ENCODE measurements around the gene TXNDC12.
"Not testable (repeated sequence)": the region's sequence is repeated elsewhere in the genome, so short reads cannot be mapped to it uniquely, and the experiment has no call there.

TXNDC12 gene

DNA sequence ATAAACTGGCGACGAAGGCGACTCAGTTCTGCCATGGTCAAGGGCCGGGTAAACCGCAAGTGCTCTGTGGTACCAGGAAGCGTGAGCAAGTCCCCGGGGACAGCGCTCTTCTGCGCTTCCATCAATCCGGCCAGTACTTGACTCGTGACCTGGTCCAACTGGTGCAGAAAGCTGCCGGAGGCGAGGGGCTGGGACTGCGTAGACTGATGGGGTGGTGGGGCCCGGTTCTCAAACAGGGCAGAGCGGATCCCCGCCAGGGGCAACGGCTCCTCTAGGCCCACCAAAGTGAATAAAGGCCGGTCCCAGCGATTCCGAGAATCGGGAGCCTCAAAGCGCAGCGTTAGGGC lies 22.2 kb downstream of the TXNDC12 start:
- DNase-seq (ENCODE audit: low spot score), result peak; percentile 42
- in situ Hi-C loops (cut with MboI; ENCODE audit: low sequenced_read_pairs, unreplicated experiment), result no loop called here
- TF ChIP-seq, protein P1, sequence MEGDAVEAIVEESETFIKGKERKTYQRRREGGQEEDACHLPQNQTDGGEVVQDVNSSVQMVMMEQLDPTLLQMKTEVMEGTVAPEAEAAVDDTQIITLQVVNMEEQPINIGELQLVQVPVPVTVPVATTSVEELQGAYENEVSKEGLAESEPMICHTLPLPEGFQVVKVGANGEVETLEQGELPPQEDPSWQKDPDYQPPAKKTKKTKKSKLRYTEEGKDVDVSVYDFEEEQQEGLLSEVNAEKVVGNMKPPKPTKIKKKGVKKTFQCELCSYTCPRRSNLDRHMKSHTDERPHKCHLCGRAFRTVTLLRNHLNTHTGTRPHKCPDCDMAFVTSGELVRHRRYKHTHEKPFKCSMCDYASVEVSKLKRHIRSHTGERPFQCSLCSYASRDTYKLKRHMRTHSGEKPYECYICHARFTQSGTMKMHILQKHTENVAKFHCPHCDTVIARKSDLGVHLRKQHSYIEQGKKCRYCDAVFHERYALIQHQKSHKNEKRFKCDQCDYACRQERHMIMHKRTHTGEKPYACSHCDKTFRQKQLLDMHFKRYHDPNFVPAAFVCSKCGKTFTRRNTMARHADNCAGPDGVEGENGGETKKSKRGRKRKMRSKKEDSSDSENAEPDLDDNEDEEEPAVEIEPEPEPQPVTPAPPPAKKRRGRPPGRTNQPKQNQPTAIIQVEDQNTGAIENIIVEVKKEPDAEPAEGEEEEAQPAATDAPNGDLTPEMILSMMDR (IDR thresholded peaks at IDR 0.05; ENCODE audit: borderline replicate concordance, control extremely low read depth, extremely low read depth, insufficient read depth, missing control alignments), result no peak

DNA sequence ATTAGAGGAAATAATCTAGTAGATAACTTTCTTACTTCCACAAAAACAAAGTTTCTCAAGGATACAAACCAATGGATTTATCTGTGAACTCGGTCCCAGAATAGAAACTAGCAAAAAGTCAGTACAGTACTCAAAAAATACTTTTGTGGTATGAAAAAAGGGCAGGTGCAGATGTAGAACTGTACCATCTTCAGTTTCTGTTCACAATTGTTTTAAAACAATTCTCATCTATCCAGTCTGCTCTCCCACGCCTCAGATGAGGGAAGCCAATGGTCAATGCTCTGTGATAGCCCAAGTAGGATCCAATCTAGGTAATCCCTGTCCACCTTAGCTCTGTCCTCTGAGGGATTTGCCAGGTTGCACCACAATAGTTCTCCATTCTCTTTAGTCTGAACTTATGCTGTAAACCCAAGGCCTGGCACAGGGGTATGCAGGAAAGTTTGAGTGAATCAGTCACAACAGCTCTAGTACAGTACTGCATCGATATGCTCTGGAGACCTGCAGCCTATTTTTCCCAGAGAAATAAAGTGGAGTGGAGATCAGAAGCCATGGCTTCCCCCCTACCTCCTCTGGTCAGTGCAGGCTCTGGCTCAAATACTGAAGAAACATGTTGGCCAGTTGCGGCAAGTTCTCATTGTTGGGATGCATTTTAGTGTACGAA lies 22.7 kb downstream of the TXNDC12 start:
- TF ChIP-seq, protein P1 (IDR thresholded peaks at IDR 0.05; ENCODE audit: borderline replicate concordance, control extremely low read depth, extremely low read depth, insufficient read depth, missing control alignments), result no peak
- in situ Hi-C loops (cut with MboI; ENCODE audit: low sequenced_read_pairs, unreplicated experiment), result no loop called here
- peak; percentile 47 for DNase-seq (ENCODE audit: low spot score)

DNA sequence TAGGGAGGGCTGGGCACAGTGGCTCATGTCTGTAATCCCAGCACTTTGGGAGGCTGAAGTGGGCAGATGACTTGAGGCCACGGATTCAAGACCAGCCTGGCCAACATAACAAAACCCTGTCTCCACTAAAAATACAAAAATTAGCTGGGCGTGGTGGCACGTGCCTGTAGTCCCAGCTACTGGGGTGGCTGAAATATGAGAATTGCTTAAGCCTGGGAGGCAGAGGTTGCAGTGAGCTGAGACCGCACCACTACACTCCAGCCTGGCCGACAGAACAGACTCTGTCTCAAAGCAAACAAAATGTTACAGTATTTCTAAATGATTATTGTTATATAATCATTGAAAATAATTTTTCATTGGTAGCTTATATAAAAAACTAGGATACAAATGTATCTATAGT lies 26.2 kb downstream of the TXNDC12 start:
- DNase-seq (ENCODE audit: low spot score); in situ Hi-C loops (cut with MboI; ENCODE audit: low sequenced_read_pairs, unreplicated experiment): not testable (repeated sequence)

DNA sequence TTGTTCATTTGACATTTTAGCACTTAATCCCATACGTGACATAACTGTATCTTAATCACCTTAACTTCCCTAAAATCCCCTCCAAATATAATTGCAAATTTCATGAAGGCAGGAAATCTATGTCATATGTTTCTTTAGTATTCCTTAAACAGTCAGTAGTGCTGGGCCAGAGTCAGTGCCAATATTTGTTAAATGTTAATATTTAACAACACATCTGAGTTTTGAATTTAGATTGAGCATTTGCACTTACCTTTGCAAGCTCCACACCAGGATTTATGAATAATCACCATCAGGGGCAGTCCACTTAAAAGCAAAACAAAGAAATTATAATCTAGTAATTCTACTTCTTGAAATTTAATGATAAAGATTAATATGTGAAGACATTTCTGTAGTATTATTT lies 26.7 kb downstream of the TXNDC12 start:
- TF ChIP-seq, protein P1 (IDR thresholded peaks at IDR 0.05; ENCODE audit: borderline replicate concordance, control extremely low read depth, extremely low read depth, insufficient read depth, missing control alignments), result no peak
- in situ Hi-C loops (cut with MboI; ENCODE audit: low sequenced_read_pairs, unreplicated experiment), result no loop called here
- no peak for DNase-seq (ENCODE audit: low spot score)

DNA sequence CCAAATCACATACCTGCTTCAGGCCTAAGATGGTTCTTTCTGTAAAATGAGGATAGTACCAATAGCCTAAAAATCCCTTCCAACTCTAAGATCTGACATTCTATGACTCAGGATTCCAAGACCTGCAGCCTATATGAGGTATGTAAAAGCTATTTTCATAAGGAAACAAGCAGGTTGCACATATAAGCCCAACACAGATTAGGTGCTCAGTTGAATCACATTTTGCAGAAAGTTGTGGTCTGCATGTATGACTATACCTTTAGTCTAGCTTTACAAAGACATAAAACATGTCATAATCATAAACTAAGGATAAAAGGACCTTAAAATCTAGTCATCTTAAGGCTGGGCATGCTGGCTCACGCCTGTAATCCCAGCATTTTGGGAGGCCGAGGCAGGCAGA lies 28.7 kb downstream of the TXNDC12 start:
- DNase-seq (ENCODE audit: low spot score), result no peak
- TF ChIP-seq, protein P1 (IDR thresholded peaks at IDR 0.05; ENCODE audit: borderline replicate concordance, control extremely low read depth, extremely low read depth, insufficient read depth, missing control alignments), result no peak
- in situ Hi-C loops (cut with MboI; ENCODE audit: low sequenced_read_pairs, unreplicated experiment), result no loop called here

DNA sequence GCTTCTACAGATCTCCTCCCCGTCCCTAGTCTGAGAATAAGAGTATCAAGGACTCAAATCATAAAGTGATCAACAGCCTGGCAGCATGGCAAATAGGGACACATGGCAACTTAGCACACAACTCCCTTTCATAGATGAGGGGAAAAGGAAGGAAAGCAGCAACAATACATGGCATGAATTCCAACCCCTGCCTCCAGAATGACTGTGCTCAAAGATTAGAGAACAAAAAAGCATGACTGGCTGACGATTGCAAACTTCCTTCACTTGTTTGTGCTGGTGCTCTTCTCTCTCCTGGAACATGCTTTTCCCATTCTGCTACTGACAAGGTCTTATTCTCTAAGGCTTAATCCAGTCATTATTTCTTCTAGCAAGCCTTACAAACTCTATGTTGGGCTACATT lies 32.9 kb downstream of the TXNDC12 start:
- in situ Hi-C loops (cut with MboI; ENCODE audit: low sequenced_read_pairs, unreplicated experiment), result no loop called here
- TF ChIP-seq, protein P1 (IDR thresholded peaks at IDR 0.05; ENCODE audit: borderline replicate concordance, control extremely low read depth, extremely low read depth, insufficient read depth, missing control alignments), result no peak
- DNase-seq (ENCODE audit: low spot score), result no peak

DNA sequence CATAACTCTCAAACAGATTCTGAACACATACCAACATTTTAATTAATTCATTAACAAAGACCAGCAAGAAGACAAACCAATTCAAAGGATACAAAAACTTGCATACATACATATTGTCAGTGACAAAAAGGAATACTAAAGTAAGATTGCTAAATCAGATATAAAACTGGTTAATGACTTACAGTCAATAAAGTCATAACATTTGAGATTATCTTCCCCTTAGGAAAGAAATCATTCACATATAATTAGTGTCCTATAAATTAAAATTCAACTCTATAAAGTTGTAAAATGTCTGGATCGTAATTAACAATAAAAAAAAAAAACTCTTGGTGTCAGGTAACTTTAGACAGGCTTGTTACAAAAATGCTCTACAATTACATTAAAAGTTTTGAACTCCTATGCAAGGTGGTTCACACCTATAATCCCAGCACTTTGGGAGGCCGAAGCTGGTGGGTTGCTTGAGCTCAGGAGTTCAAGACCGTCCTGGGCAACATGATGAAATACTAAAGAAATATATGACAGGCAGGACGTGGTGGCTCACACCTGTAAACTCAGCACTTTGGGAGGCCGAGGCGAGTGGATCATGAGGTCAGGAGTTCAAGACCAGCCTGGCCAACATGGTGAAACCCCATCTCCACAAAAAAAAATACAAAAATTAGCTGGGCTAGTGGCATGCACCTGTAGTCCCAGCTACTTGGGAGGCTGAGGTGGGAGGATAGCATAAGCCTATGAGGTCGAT lies 46.8 kb downstream of the TXNDC12 start:
- DNase-seq (ENCODE audit: low spot score), result no peak
- in situ Hi-C loops (cut with MboI; ENCODE audit: low sequenced_read_pairs, unreplicated experiment), result loop anchor here (10.0 kb wide), 1 partner anchor 103 kb away; no protein-coding TSS in a partner anchor
- TF ChIP-seq, protein P1 (IDR thresholded peaks at IDR 0.05; ENCODE audit: borderline replicate concordance, control extremely low read depth, extremely low read depth, insufficient read depth, missing control alignments), result no peak

All from GM13976 (cell line).